Body of pancreas (tissue), 4 donors: Measurements from ENCODE around the gene CCDC117. TPM values are rescaled to one million over a fixed set of nuclear protein-coding genes. Genes with fewer than 3 reads are reported as not detected.
A peak's percentile ranks its signal among the peaks of the same experiment; 100 is the strongest.

ENCODE experiments used
- ATAC-seq: fragments of 150-250 bp; one replicate; pipeline ENCODE4 v1.9.1; 2016
- DNase-seq, 4 donors: peaks; one replicate each; pipeline ENCODE4 v3.0.0-alpha.2; 2019
- H3K27ac ChIP-seq, 4 donors: fragments of 200-600 bp; sonication (generic); 1 replicate in 3 of 4; 2 replicates in 1 of 4; pipeline versions ENCODE4 v1.5.1 to v1.6.1; 2016 to 2019; ENCODE audit warnings: mild to moderate bottlenecking in 1 of 4, mixed read lengths in 1 of 4, moderate library complexity in 1 of 4
- H3K27me3 ChIP-seq, 2 donors: fragments of 200-600 bp; sonication (generic); one replicate each; pipeline ENCODE4 v1.6.0; 2016; ENCODE audit warnings: mild to moderate bottlenecking in 1 of 2
- H3K36me3 ChIP-seq, 2 donors: fragments of 200-600 bp; sonication (generic); replicated peaks in 1 of 2; 2 replicates each; pipeline ENCODE4 v1.5.1; 2016; ENCODE audit warnings: low read depth in 2 of 2; ENCODE audit not compliant: insufficient read depth in 1 of 2
- H3K4me1 ChIP-seq: fragments of 200-600 bp; sonication (generic); one replicate; pipeline ENCODE4 v1.6.0; 2016
- H3K4me3 ChIP-seq, 2 donors: fragments of 200-600 bp; sonication (generic); 1 replicate in 1 of 2; 2 replicates in 1 of 2; pipeline ENCODE4 v1.5.1; 2016 to 2019
- H3K9me3 ChIP-seq, 3 donors: fragments of 200-600 bp; sonication (generic); 1 replicate in 2 of 3; 2 replicates in 1 of 3; pipeline ENCODE4 v1.5.1; 2016
- POLR2A ChIP-seq, 3 donors: fragments of 450-650 bp; IDR thresholded peaks; one replicate each; pipeline ENCODE4 v1.6.1; 2016; ENCODE audit warnings: antibody characterized with exemption in 3 of 3, mild to moderate bottlenecking in 2 of 3
- WGBS, 2 donors: methylation state at CpG; one replicate each; pipeline ENCODE4 v1.1.5; 2017; 5-methylcytosine and 5-hydroxymethylcytosine counted together
- intact Hi-C: fragments of 100-400 bp; cut with DNase I; formaldehyde crosslinking; loops from one replicate; pipeline ENCODE4 v1.15.1; 2023
- total RNA-seq, 2 donors: library from RNA; depleted of rRNA; stranded (reverse); fragments of >200 nt; gene quantifications; one replicate each; pipeline ENCODE4 v1.1.0, GENCODE V29; 2016
- TF ChIP-seq, protein P1 (sequence below), 7 experiments: fragments of 450-650 bp in 4 of 7; fragments of 200-600 bp in 3 of 7; sonication (generic) in 3 of 7; IDR thresholded peaks; one replicate each; pipeline ENCODE4 v1.5.1; 2016 to 2019; ENCODE audit warnings: antibody characterized with exemption in 7 of 7

CCDC117 gene
- total RNA-seq, 2 donors from 2014 or later: 13.8 to 16.3 TPM

DNA sequence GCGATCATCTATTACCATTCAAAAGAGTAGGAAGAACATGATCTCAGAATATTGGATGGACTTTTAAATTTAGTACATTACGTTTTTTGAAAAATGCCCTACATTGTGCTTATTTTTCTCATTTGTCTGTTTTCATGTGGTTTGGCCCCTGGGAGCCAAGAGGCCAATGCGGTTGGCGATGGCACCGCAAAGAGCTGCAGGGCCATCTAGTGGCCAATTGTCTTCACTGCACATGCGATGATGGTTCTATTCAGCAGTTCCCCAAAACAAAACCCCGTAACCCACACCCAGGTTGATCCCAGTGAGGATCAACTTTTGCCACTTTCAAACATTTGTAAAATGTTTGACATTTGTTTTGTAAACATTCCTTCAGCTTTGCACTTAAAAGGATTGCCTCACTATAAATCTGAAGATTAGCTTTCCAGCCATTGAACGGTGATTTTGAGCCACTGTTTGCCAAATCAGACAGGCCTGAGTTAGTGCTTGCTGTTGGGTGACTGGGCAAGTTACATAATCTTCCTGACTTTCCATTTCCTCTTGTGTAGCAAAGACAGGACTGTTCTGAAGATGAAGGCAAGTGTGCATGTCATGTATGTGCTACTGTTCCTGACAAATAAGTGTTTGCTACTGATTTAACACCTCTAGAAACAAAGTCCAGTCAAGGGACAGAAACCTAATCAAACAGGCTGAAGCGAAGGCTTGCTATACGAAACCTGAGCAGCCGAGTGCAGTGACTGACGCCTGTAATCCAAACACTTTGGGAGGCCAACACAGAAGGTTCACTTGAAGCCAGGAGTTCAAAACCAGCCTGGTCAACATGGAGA is 57.1 kb downstream of the CCDC117 start:
- intact Hi-C loops: loop anchor here (5.0 to 10.0 kb wide), 2 partner anchors 45 to 222 kb away; no protein-coding TSS in a partner anchor
- H3K9me3 ChIP-seq: no peaks in the 10 kb centered on the region
- H3K4me3 ChIP-seq: no peak overlapping the region
- ATAC-seq: peak; percentile 95
- TF ChIP-seq, protein P1, sequence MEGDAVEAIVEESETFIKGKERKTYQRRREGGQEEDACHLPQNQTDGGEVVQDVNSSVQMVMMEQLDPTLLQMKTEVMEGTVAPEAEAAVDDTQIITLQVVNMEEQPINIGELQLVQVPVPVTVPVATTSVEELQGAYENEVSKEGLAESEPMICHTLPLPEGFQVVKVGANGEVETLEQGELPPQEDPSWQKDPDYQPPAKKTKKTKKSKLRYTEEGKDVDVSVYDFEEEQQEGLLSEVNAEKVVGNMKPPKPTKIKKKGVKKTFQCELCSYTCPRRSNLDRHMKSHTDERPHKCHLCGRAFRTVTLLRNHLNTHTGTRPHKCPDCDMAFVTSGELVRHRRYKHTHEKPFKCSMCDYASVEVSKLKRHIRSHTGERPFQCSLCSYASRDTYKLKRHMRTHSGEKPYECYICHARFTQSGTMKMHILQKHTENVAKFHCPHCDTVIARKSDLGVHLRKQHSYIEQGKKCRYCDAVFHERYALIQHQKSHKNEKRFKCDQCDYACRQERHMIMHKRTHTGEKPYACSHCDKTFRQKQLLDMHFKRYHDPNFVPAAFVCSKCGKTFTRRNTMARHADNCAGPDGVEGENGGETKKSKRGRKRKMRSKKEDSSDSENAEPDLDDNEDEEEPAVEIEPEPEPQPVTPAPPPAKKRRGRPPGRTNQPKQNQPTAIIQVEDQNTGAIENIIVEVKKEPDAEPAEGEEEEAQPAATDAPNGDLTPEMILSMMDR (IDR thresholded peaks at IDR 0.05): peak; percentile 88 to 99 (median 98)
- TF ChIP-seq POLR2A (IDR thresholded peaks at IDR 0.05): no peak
- H3K4me1 ChIP-seq: peaks cover 35% of the 10 kb centered on the region
- peak overlapping the region; percentile 27 to 66 (median 62) for H3K27ac ChIP-seq
- 13 to 30% methylated on average over 12 of the region's 12 CpGs for whole genome bisulfite sequencing, 2 donors
- no peaks in the 10 kb centered on the region for H3K27me3 ChIP-seq
- H3K36me3 ChIP-seq: no peaks in the 10 kb centered on the region
- peak; percentile 84 to 91 (median 86) for DNase-seq

DNA sequence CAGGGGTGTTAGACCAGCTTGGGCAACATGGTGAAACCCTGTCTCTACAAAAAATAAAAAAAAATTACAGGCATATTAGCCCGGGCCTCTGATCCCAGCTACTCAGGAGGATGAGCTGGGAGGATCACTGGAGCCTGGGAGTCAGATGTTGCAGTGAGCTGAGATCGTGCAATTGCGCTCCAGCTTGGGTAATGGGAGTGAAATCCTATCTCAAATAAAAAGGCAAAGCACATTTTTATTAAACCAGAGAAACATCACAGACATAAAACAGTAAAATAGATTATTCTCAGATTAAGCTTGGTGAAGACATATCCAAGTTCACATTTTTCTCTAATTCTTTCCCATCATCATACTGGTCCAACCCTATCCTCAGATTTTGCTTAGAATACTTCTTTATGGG is 57.9 kb downstream of the CCDC117 start:
- ATAC-seq (no peak), DNase-seq (no peak)
- peak overlapping the region in 3 of 4 donors; percentile 59 to 66 (median 65) for H3K27ac ChIP-seq
- peaks cover 26% of the 10 kb centered on the region for H3K4me1 ChIP-seq
- H3K36me3 ChIP-seq: no peaks in the 10 kb centered on the region
- H3K27me3 ChIP-seq: no peaks in the 10 kb centered on the region
- TF ChIP-seq POLR2A (IDR thresholded peaks at IDR 0.05): no peak
- TF ChIP-seq, protein P1 (IDR thresholded peaks at IDR 0.05): no peak
- no peak overlapping the region for H3K4me3 ChIP-seq
- intact Hi-C loops: loop anchor here (5.0 to 10.0 kb wide), 2 partner anchors 46 to 223 kb away; no protein-coding TSS in a partner anchor
- 91 to 95% methylated on average over 3 of the region's 3 CpGs for WGBS, 2 donors
- H3K9me3 ChIP-seq: no peaks in the 10 kb centered on the region

DNA sequence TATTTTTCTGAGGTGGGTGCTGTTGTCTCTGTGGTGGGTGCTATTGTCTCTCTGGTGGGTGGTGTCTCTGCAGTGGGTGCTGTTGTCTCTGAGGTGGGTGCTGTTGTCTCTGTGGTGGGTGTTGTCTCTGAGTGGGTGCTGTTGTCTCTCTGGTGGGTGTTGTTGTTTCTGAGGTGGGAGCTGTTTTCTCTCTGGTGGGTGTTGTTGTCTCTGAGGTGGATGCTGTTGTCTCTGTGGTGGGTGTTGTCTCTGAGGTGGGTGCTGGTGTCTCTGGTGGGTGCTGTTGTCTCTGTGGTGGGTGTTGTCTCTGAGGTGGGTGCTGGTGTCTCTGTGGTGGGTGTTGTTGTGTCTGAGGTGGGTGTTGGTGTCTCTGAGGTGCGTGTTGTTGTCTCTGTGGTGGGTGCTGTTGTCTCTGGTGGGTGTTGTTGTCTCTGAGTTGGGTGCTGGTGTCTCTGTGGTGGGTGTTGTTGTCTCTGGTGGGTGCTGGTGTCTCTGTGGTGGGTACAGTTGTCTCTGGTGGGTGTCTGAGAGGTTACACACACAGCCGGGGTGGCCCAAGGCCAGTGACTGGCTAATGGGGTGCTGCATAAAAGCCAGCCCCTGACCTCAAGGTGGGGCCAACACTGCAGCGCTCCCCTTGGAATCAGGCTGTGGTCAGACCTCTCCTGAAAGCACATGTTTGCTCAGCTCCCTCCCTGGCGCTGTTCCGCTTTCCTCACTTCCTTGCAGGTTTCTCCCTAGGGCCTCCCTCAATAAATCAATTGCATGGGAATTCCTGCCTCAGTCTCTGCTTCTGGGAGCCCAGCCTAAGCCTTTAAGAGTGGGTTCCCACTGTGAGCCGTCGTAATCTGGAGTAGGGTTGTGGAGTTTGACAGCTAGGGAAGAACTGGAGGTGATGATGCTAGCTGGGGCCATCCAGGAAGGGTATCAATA is 58.9 kb downstream of the CCDC117 start:
- ATAC-seq (no peak), DNase-seq (no peak)
- TF ChIP-seq, protein P1 (IDR thresholded peaks at IDR 0.05): no peak
- no peak for TF ChIP-seq POLR2A (IDR thresholded peaks at IDR 0.05)
- 76 to 85% methylated on average over 6 to 7 of the region's 7 CpGs for WGBS, 2 donors
- Histone ChIP-seq H3K9me3 (no peaks in the 10 kb centered on the region), H3K4me1 (peaks cover 25% of the 10 kb centered on the region), H3K27me3 (no peaks in the 10 kb centered on the region), H3K36me3 (no peaks in the 10 kb centered on the region), H3K4me3 (no peak overlapping the region), H3K27ac (no peak overlapping the region)
- intact Hi-C loops: loop anchor here (5.0 to 10.0 kb wide), 2 partner anchors 47 to 224 kb away; no protein-coding TSS in a partner anchor

DNA sequence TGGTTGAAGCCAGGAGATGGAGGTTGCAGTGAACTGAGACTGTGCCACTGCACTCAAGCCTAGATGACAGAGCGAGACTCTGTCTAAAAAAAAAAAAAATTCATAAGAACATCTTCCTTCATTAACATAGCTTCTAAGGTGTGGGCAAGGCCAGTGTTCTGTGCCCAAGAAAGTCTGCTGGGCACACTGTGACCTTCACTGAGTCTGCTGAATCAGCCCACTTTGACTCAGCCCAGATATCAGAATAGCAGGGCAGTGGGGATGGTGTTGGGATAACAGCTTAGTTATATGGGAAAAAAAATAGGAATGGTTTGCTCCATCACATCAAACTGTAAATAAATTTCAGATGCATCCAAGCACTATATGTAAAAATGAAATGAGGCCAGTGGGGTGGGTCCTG is 60.2 kb downstream of the CCDC117 start:
- Histone ChIP-seq H3K4me1 (peaks cover 25% of the 10 kb centered on the region), H3K36me3 (no peaks in the 10 kb centered on the region), H3K9me3 (no peaks in the 10 kb centered on the region), H3K4me3 (no peak overlapping the region), H3K27ac (no peak overlapping the region), H3K27me3 (no peaks in the 10 kb centered on the region)
- intact Hi-C loops: loop anchor here (5.0 to 10.0 kb wide), 2 partner anchors 48 to 225 kb away; no protein-coding TSS in a partner anchor
- TF ChIP-seq, protein P1 (IDR thresholded peaks at IDR 0.05): no peak
- no peak for TF ChIP-seq POLR2A (IDR thresholded peaks at IDR 0.05)
- 89 to 100% methylated on average over 1 of the region's 1 CpG for WGBS, 2 donors
- DNase-seq: no peak
- no peak for ATAC-seq
